CD4-positive, alpha-beta T cell treated with Interleukin-17A for 1 hour (primary cell): ENCODE data around the gene KCNK3.
A peak's percentile ranks its signal among the peaks of the same experiment; 100 is the strongest.
"Not testable (repeated sequence)": the region's sequence is repeated elsewhere in the genome, so short reads cannot be mapped to it uniquely, and the experiment has no call there.

Experiments used
- DNase-seq: peaks from one replicate; pipeline ENCODE4 v3.0.0-alpha.2; 2020

Gene KCNK3

GRCh38 chr2:26735097-26735496 is 42.6 kb downstream of the KCNK3 start:
- no peak for DNase-seq

- DNase-seq = no peak
Measured at GRCh38 chr2:26735883-26736588, 43.5 kb downstream of the KCNK3 start.

- no peak for DNase-seq
Measured at GRCh38 chr2:26737221-26737620, 44.7 kb downstream of the KCNK3 start.

DNA sequence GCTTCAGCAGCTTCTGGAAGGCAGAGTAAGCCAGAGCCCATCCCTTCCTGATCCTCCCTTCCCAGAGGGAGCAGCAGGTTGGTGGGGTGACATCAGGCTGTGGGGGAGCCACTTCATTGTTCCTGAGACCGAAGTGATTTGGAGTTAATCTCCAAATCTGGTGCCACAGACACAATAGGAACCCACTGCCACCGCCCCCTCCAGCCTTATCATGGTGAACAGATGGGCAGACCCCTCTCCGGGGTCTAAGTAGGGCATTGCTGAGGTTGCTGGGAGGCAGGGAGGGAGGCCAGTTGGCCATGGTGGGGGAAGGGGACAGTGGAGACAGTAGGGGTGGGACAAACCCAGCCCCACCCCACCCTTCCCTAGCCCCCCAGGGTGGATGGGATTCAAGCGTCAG is 46.0 kb downstream of the KCNK3 start:
- no peak for DNase-seq

- no peak for DNase-seq
Measured at GRCh38 chr2:26739514-26739913, 47.0 kb downstream of the KCNK3 start.

GRCh38 chr2:26740346-26740745 is 47.8 kb downstream of the KCNK3 start:
- DNase-seq = no peak

- no peak for DNase-seq
Measured at GRCh38 chr2:26740890-26741302, 48.4 kb downstream of the KCNK3 start.

DNA sequence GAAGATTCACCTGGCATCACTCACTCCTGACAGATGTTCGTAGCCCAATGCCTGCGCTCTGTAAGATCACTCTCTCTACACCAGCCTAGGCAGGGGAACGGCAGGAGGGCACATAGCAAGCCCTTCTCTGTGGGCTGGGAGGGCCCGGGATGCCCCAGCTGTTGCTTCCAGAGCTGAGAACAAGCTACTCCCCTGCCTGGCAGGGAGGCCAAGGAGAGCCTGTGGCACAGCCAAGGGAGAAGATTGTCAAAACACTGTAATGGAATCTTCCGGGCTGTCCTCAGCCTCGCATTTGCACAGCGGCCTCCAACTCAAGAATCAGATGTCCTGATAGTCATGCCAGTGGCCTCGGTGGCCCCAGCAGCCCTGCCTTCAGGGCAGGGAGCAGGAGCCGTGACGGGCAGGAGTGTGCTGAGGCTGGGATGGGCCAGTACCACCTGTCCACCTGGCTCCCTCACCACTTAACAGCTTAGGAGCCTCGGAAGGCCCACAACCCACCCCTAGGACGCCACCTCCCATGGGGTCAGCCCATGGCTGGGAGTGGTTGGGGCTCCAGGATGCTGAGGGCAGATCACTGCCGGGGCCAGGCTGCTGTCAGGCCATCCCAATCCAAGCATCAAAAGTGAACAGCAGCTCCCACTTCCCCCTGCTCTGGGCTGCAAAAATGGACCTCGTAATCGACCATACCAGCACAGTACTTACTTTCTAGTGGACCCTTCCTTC is 49.7 kb downstream of the KCNK3 start:
- DNase-seq = no peak

DNA sequence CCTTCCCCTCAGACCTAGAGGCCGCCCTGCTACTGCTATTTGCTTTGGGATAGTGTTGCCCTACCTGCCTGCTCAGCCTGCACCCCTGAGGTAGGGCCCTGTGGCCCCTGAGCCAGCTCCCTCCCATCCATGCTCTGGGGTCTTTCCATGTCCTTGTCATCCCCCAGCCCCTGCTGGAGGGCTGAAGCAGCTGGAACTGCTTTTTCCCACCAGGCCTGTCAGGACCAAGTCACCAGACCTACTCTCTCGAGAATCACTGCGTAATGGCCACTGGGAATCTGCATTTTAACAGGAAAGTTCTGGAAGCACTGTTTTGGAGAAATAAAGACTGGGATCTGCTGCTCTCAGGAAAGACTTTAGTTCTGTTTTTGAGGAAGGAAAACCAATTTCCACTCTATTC is 51.3 kb downstream of the KCNK3 start:
- DNase-seq = no peak

DNA sequence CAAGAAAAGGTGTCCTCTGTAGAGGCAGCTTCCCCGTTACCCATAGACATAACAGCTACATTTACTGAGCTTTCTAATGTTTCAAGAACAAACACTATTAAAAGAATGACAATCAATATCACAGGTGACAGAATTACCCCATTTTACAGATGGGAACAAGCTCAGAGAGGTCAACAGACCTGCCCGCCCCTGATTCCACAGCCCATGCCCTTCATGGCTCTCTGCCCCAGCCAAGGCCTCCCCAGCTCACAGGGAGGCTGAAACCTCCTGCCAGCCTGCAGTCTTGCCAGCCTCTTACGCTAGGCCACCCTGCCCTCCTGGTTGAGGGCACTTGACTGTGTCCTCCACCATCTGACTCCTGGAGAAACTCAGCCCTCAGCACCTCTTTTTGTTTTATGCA is 52.4 kb downstream of the KCNK3 start:
- DNase-seq = no peak

DNA sequence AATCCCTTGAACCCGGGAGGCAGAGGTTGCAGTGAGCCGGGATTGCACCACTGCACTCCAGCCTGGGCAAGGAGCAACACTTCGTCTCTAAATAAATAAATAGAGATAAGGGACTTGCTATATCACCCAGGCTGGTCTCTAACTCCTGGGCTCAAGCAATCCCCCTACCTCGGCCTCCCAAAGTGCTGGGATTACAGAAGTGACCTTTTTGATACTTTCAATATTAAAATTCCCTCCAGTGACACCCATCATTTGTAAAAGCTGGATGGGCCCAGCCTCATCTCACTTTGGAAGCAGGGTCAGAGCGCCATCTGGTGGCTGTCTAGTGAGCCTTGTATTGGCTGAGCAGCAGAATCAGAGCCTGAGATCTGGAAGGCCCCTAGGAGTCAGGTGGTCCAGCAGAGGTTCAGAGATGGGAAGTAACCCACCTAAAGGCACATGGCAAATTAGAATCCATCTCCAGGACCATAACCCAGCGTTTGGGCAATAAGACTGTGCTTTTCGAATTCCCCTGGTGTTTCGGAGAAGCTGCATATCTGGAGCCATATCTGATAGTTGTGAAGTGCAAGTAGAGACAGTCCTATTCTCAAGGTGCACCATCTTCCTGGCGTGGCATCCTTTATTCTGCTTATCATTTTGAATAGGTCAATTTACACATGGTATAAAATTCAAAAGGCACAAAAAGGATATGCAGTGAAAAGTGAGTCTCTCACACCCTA is 53.2 kb downstream of the KCNK3 start:
- DNase-seq = peak; percentile 70

GRCh38 chr2:26746934-26747333 is 54.4 kb downstream of the KCNK3 start:
- DNase-seq = no peak

- DNase-seq = not testable (repeated sequence)
Measured at GRCh38 chr2:26749787-26750420, 57.4 kb downstream of the KCNK3 start.

- DNase-seq = not testable (repeated sequence)
Measured at GRCh38 chr2:26750467-26750866, 57.9 kb downstream of the KCNK3 start.

- no peak for DNase-seq
Measured at GRCh38 chr2:26752656-26753055, 60.1 kb downstream of the KCNK3 start.

DNA sequence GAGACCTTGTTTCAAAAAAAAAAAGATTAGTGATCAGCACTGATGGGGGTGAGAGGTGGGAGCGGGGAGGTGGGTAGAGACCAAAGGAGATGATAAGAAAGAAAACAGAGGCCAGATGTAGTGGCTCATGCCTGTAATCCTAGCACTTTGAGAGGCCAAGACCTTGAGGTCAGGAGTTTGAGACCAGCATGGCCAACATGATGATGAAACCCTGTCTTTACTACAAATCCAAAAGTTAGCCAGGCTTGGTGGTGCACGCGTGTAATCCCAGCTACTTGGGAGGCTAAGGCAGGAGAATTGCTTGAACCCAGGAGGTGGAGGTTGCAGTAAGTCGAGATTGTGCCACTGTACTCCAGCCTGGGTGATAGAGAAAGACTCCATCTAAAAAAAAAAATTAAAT is 62.0 kb downstream of the KCNK3 start:
- DNase-seq = no peak

- DNase-seq = no peak
Measured at GRCh38 chr2:26754972-26755670, 62.6 kb downstream of the KCNK3 start.

DNA sequence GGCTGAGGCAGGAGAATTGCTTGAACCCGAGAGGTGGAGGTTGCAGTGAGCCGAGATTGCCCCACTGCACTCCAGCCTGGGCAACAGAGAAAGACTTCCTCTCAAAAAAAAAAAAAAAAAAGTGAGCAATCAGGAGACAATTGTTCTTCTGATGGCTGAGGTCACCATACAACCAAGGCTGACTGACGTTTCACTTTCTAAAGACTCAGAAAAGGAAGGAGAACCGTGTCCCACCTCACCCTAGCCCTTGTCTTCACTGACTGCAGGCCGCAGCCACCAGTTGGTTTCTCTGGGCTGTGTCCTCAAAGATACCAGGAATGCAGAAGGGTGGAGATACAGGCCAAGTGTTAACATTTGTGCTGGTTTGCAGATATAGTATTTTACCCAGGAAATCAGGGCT is 63.8 kb downstream of the KCNK3 start:
- no peak for DNase-seq

GRCh38 chr2:26757873-26758789 is 65.6 kb downstream of the KCNK3 start:
- DNase-seq = no peak

GRCh38 chr2:26758790-26759321 is 66.3 kb downstream of the KCNK3 start:
- no peak for DNase-seq

- no peak for DNase-seq
Measured at GRCh38 chr2:26759845-26760244, 67.3 kb downstream of the KCNK3 start.
